Mammary epithelial cell (primary cell): Measurements from ENCODE around the gene ALG9.

Experiments
- EZH2 ChIP-seq: IDR thresholded peaks from 2 replicates; pipeline ENCODE4 v1.6.1; 2012; ENCODE audit warnings: low read length, inconsistent platforms, borderline replicate concordance
- TF ChIP-seq, protein P1 (sequence below), 2 donors: IDR thresholded peaks in 1 of 2; conservative IDR thresholded peaks in 1 of 2; 2 replicates each; pipeline ENCODE4 v1.5.1; 2011 to 2012; ENCODE audit warnings: inconsistent platforms in 2 of 2, low read length in 2 of 2, mild to moderate bottlenecking in 2 of 2, control low read depth in 1 of 2, low read depth in 1 of 2; ENCODE audit not compliant: insufficient read depth in 1 of 2; ENCODE audit errors: extremely low read depth in 1 of 2

DNA sequence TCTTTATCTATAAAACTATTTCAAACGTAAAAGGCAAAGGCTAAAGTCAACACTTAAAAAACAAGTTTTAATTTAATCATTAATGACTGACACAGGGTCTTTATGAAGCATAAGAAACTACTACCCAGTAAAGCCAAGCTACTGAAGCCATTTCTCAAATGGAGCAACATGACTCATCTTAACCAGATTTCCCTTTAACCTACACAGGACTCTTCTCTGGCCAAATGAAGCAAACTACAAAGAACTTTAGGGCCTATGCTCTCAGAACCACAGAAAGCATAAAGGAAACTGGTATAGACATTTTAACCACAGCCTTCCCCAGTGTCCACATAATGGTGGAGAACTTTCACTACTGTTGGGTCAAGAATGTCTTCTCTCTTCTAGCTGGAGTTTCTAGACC, 34.7 kb downstream of the ALG9 start:
- TF ChIP-seq, protein P1, sequence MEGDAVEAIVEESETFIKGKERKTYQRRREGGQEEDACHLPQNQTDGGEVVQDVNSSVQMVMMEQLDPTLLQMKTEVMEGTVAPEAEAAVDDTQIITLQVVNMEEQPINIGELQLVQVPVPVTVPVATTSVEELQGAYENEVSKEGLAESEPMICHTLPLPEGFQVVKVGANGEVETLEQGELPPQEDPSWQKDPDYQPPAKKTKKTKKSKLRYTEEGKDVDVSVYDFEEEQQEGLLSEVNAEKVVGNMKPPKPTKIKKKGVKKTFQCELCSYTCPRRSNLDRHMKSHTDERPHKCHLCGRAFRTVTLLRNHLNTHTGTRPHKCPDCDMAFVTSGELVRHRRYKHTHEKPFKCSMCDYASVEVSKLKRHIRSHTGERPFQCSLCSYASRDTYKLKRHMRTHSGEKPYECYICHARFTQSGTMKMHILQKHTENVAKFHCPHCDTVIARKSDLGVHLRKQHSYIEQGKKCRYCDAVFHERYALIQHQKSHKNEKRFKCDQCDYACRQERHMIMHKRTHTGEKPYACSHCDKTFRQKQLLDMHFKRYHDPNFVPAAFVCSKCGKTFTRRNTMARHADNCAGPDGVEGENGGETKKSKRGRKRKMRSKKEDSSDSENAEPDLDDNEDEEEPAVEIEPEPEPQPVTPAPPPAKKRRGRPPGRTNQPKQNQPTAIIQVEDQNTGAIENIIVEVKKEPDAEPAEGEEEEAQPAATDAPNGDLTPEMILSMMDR (conservative IDR thresholded peaks at IDR 0.05 in 1 of 2, IDR thresholded peaks at IDR 0.05 in 1 of 2; ENCODE audit: extremely low read depth in 1 of 2, insufficient read depth in 1 of 2, low read depth in 1 of 2, low read length in 2 of 2), result no peak
- TF ChIP-seq EZH2, result no peak
